VCaP (cell line): ENCODE measurements around the gene SMIM13.
"Not testable (repeated sequence)": the region's sequence is repeated elsewhere in the genome, so short reads cannot be mapped to it uniquely, and the experiment has no call there.

Experiments used
- H3K27ac ChIP-seq: fragments of 450-650 bp; 2 replicates; pipeline ENCODE4 v1.5.1; 2017
- TF ChIP-seq, protein P1 (sequence below): fragments of 450-650 bp; conservative IDR thresholded peaks from 2 replicates; pipeline ENCODE4 v1.5.1; 2017; ENCODE audit warnings: mild to moderate bottlenecking, moderate library complexity

The SMIM13 gene

DNA sequence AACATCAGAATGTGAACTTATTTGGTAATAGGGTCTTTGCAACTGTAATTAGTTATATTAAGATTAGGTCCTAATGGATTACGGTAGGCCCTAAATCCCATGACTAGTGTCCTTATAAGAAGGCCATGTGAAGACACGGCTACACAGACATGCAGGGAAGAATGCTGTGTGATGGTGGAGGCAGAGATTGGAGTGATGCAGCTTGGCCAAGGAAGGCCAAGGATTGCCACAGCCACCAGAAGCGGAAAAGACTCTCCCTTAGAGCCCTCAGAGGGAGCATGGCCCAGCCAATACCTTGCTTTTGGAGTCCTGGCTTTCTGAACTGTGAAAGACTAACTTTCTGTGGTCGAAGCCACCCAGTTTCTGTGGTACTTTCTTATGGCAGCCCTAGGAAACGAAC lies 9.7 kb upstream of the SMIM13 start:
- TF ChIP-seq, protein P1, sequence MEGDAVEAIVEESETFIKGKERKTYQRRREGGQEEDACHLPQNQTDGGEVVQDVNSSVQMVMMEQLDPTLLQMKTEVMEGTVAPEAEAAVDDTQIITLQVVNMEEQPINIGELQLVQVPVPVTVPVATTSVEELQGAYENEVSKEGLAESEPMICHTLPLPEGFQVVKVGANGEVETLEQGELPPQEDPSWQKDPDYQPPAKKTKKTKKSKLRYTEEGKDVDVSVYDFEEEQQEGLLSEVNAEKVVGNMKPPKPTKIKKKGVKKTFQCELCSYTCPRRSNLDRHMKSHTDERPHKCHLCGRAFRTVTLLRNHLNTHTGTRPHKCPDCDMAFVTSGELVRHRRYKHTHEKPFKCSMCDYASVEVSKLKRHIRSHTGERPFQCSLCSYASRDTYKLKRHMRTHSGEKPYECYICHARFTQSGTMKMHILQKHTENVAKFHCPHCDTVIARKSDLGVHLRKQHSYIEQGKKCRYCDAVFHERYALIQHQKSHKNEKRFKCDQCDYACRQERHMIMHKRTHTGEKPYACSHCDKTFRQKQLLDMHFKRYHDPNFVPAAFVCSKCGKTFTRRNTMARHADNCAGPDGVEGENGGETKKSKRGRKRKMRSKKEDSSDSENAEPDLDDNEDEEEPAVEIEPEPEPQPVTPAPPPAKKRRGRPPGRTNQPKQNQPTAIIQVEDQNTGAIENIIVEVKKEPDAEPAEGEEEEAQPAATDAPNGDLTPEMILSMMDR: no peak
- no peak overlapping the region for H3K27ac ChIP-seq

DNA sequence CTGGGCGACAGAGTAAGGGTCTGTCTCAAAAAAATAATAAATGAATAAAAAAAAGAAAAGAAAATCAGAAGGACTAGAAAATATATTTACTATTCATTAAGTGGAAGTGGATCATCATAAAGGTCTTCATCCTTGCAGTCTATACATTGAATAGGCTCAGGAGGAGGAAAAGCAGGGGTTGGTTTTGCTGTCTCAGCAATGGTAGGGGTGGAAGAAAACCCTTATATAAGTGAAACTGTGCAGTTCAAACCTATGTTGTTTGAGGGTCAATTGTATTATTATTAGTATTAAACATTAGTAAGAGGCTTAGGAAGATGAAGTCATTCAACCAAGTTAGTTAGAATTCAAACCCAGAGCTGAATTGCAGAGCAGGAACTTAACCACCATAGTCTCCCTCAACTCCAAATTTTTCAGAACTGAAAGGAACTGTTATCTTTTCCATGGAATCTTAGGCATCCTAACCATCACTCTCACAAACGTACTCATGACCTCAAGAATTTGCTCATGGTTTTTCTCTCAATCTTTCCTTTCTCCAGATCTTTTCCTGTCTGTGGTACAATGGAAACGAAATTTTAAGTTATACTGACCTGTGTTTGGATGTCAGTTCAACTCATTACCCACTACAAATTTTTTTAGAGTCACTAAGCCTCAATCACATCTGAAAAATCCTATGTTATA lies 7.7 kb upstream of the SMIM13 start:
- TF ChIP-seq, protein P1: no peak
- H3K27ac ChIP-seq: no peak overlapping the region

DNA sequence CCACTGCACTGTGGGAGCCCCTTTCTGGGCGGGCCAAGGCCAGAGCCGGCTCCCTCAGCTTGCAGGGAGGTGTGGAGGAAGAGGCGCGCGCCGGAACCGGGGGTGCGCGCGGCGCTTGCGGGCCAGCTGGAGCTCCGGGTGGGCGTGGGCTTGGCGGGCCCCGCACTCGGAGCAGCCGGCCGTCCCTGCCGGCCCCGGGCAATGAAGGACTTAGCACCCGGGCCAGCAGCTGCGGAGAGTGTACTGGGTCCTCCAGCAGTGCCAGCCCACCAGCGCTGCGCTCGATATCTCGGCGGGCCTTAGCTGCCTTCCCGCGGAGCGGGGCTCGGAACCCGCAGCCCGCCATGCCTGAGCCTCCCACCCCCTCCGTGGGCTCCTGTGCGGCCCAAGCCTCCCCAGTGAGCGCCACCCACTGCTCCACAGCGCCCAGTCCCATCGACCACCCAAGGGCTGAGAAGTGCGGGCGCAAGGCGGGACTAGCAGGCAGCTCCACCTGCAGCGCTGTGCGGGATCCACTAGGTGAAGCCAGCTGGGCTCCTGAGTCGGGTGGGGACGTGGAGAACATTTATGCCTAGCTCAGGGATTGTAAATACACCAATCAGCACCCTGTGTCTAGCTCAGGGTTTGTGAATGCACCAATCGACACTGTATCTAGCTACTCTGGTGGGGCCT lies 6.4 kb upstream of the SMIM13 start:
- not testable (repeated sequence) for H3K27ac ChIP-seq

DNA sequence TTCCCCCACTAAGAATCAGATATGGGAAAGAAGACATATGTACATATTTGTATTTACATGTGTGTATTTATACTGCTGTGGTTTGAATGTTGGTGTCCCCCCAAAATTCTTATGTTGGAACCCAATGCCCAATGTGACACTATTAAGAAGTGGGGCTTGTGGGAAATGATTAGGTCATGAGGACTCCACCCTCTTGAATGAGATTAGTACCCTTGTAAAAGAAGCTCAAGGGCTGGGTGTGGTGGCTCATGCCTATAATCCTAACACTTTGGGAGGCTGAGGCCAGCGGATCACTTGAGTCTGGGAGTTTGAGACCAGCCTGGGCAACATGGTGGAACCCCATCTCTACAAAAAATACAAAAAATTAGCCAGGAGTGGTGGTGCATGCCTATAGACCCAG lies 3.9 kb upstream of the SMIM13 start:
- no peak overlapping the region for H3K27ac ChIP-seq
- TF ChIP-seq, protein P1: no peak

DNA sequence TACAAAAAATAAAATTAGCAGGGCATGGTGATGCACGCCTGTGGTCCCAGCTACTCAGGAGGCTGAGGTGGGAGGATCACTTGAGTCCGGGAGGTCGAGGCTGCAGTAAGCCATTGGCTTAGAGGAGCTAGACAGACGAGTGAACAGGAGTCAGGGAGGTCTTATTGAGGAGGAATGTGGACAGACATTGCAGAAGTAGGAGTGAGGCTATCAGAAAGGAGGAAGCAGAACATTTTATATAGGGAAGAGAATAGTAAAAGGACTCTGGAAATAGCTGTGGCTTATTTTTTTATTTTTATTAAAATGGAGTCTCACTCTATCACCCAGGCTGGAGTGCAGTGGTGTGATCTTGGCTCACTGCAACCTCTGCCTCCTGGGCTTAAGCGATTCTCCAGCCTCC lies 2.5 kb upstream of the SMIM13 start:
- peak overlapping the region; percentile 97 for H3K27ac ChIP-seq

DNA sequence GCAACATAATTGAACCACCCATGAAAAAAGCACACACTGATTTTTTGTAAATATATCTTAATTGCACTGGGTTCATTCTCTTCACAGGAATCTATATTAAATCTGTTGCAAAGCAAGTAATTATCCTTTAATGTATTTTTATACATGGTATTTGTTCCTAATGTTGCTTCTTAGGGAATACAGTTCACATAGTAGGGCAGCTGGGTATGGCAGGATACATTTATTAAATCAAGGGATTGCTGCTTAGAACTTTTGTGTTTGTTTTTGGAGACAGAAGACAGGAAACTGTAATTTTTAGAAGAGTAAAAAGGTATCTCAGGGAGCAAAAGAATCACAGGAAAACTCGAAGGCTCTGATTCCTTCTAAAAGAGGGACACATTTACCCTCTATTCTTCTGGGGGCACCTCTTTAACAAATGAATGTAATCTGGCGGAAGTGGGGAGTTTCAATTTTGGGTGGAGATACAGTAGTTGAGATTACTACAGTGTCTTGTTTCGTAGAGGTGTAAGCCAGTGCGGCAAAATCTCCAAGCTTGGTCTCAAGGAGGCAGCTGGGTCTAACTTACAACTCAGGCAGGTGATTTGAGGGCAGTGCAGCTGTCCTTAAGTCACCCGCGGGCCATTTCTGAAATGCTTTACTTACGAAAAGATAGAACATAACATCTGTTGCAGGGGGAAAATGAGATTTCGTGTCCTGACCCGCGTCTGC lies 812 bp upstream of the SMIM13 start:
- peak overlapping the region; percentile 97 for H3K27ac ChIP-seq

DNA sequence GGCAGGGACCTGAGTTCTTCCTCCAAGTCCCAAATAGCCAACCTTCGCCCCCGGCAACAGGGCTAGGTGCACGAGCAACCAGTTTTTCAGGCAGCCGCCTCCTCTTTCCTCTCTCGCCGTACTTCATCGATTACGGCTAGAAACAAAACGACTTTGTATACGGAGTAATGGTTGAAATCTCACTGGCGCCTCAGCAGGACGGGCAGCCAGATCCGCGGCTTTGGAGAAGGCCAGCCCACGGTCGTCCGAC lies 333 bp upstream of the SMIM13 start:
- TF ChIP-seq, protein P1: no peak
- peak overlapping the region; percentile 97 for H3K27ac ChIP-seq

More for the DNA sequence above, 812 bp upstream of the SMIM13 start:
- TF ChIP-seq, protein P1: no peak

DNA sequence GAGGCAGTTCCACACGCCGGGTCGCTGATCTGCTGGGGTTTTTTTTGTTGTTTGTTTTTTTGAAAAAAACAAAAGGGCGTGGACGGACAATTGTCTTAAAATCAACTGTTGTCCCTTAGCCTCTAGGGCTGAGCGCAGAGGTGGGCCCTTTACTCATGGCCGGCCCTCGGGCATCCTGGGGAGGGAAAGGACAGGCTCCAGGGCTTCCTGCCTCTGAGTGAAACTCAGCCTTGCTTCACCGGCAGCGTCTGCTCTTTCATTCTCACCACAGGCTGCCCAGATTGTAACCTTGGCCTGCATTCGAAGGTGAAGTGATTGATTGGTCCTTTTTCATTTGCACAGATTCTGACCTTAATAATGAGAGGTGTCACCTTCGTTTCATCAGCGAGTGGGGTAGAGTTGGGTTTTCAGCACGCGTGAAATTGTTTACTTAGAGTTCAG lies 797 bp downstream of the SMIM13 start:
- TF ChIP-seq, protein P1: no peak; the same call in 1 of the 2 replicates

More for the DNA sequence above, 797 bp downstream of the SMIM13 start:
- peak overlapping the region; percentile 97 for H3K27ac ChIP-seq
